CD4-positive, alpha-beta memory T cell (primary cell): ENCODE measurements around the gene HYAL3. TPM values are rescaled to one million over a fixed set of nuclear protein-coding genes. Genes with fewer than 3 reads are reported as not detected.

Experiments
- CTCF ChIA-PET: fragments of 350-600 bp; sonication (Branson Sonifier 250); formaldehyde crosslinking; loops from one replicate; lab custom pipeline; 2021; ENCODE audit warnings: inconsistent platforms; ENCODE audit not compliant: partially characterized antibody; lab: Charles Lee
- POLR2A ChIA-PET: fragments of 350-600 bp; sonication (Branson Sonifier 250); formaldehyde crosslinking; loops from one replicate; lab custom pipeline; 2021; ENCODE audit not compliant: partially characterized antibody; lab: Charles Lee
- DNase-seq, 5 donors: peaks; one replicate each; pipeline versions ENCODE4 v3.0.0 to v3.0.0-alpha.2; 2020 to 2022; ENCODE audit warnings: mixed read lengths in 1 of 5
- H3K27ac ChIP-seq: one replicate; pipeline ENCODE4 v1.7.0; 2013; ENCODE audit warnings: low read depth, low read length
- H3K27me3 ChIP-seq: 2 replicates; pipeline ENCODE4 v1.7.0; 2013; ENCODE audit warnings: mild to moderate bottlenecking, low read length, moderate library complexity; ENCODE audit not compliant: insufficient read depth
- H3K36me3 ChIP-seq: 2 replicates; pipeline ENCODE4 v1.7.0; 2013; ENCODE audit warnings: mild to moderate bottlenecking, low read length, moderate library complexity; ENCODE audit not compliant: insufficient read depth
- H3K4me1 ChIP-seq: 2 replicates; pipeline ENCODE4 v1.7.0; 2013; ENCODE audit warnings: mild to moderate bottlenecking, low read length, moderate library complexity; ENCODE audit not compliant: insufficient read depth
- H3K4me3 ChIP-seq, 2 donors: one replicate each; pipeline ENCODE4 v1.7.0; 2013; ENCODE audit warnings: low read length in 2 of 2, mild to moderate bottlenecking in 1 of 2
- H3K9me3 ChIP-seq, 2 donors: one replicate each; pipeline ENCODE4 v1.7.0; 2013; ENCODE audit warnings: low read length in 2 of 2, control low read depth in 1 of 2; ENCODE audit not compliant: control insufficient read depth in 1 of 2
- H3K27ac Mint-ChIP-seq, 7 donors: one replicate each; pipeline ENCODE4 v1.8.0; 2020 to 2021; ENCODE audit warnings: mixed read lengths in 7 of 7, mild to moderate bottlenecking in 6 of 7, inconsistent platforms in 3 of 7, moderate library complexity in 3 of 7
- H3K27me3 Mint-ChIP-seq, 2 donors: one replicate each; pipeline ENCODE4 v1.8.0; 2020 to 2021; ENCODE audit warnings: mixed read lengths in 2 of 2
- H3K36me3 Mint-ChIP-seq, 2 donors: one replicate each; pipeline ENCODE4 v1.8.0; 2020 to 2021; ENCODE audit warnings: mixed read lengths in 2 of 2, inconsistent platforms in 1 of 2, mild to moderate bottlenecking in 1 of 2
- H3K4me1 Mint-ChIP-seq, 4 donors: one replicate each; pipeline ENCODE4 v1.8.0; 2020 to 2021; ENCODE audit warnings: mixed read lengths in 4 of 4, mild to moderate bottlenecking in 1 of 4
- H3K4me3 Mint-ChIP-seq, 8 donors: one replicate each; pipeline ENCODE4 v1.8.0; 2020 to 2021; ENCODE audit warnings: mixed read lengths in 8 of 8, mild to moderate bottlenecking in 7 of 8, moderate library complexity in 6 of 8, inconsistent platforms in 3 of 8
- H3K9me3 Mint-ChIP-seq, 8 donors: one replicate each; pipeline ENCODE4 v1.8.0; 2020 to 2021; ENCODE audit warnings: mixed read lengths in 8 of 8, mild to moderate bottlenecking in 5 of 8, inconsistent platforms in 3 of 8, moderate library complexity in 1 of 8
- intact Hi-C: fragments of 100-400 bp; cut with micrococcal nuclease; formaldehyde crosslinking; loops from one replicate; pipeline ENCODE4 v1.15.1; 2023
- polyA plus RNA-seq, 2 donors: library from polyadenylated mRNA; unstranded; fragments of 300-500 nt; fragmentation: Illumina TruSeq; gene quantifications; one replicate each; pipeline ENCODE4 v1.2.3, GENCODE V29; 2021
- total RNA-seq, 2 experiments: library from RNA; stranded (reverse); gene quantifications; one replicate each; pipeline ENCODE4 v1.2.3, GENCODE V29; 2021

Gene HYAL3
- total and polyA plus RNA-seq, 4 experiments from 2014 or later, result 4.4 to 7.1 (median 5.3) TPM

GRCh38 chr3:50297896-50298725 lies 1.1 kb downstream of the HYAL3 start:
- Histone ChIP-seq H3K27me3 (no peaks in the 10 kb centered on the region), H3K4me3 (peak overlapping the region; percentile 74 to 85), H3K4me1 (peaks cover 25% of the 10 kb centered on the region), H3K9me3 (no peaks in the 10 kb centered on the region), H3K27ac (peak overlapping the region; percentile 90), H3K36me3 (no peaks in the 10 kb centered on the region)
- intact Hi-C loops, result loop anchor here (2.0 kb wide), 1 partner anchor 31 kb away; the partner anchor contains the start of gene TUSC2
- H3K4me3 Mint-ChIP-seq, result peak overlapping the region; percentile 95 to 100 (median 97)
- DNase-seq, result peak in 2 of 5 donors; percentile 18 to 38
- no peaks in the 10 kb centered on the region for H3K9me3 Mint-ChIP-seq
- peak overlapping the region; percentile 95 to 100 (median 100) for H3K27ac Mint-ChIP-seq
- ChIA-PET CTCF (interaction anchor here (1.0 to 3.8 kb wide), 13 partner anchors 14 to 103 kb away, joined by 3 to 37 read pairs (median 5); partner anchors contain the start of genes GNAI2, HYAL2 and LSMEM2), POLR2A (interaction anchor here (0.8 to 9.2 kb wide), 16 partner anchors 8 to 958 kb away, joined by 3 to 178 read pairs (median 8); partner anchors contain the start of genes CYB561D2, GNAI2, HEMK1 and HYAL2)
- peaks cover 0 to 7% of the 10 kb centered on the region in 2 donors for H3K36me3 Mint-ChIP-seq
- peaks cover 12 to 51% (median 27%) of the 10 kb centered on the region in 4 donors for H3K4me1 Mint-ChIP-seq
- no peaks in the 10 kb centered on the region for H3K27me3 Mint-ChIP-seq

DNA sequence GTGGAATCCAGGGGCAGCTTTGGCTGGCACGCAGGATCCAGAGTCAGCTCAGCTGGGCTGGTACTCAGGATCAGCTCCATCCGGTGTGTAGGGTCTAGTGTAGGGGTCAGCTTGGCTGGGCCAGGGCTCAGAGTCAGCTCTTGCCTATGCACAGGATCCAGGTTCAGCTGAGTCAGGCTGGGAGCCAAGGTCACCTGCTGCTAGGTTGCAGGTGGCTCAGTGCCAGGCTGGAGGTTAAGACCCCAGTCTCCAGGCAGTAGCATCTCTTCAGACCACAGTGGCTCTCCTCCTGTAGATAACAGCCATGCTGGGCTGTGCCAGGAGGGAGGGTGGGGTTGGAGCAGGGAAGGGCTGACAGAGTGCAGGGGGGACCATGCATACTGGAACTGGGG lies 1.8 kb downstream of the HYAL3 start:
- DNase-seq, result peak in 1 of 5 donors; percentile 20
- H3K27ac ChIP-seq, result peak overlapping the region; percentile 90
- Mint-ChIP-seq H3K9me3 (peaks cover 0 to 1% (median 0%) of the 10 kb centered on the region in 8 donors), H3K27me3 (no peaks in the 10 kb centered on the region), H3K4me1 (peaks cover 18 to 58% (median 34%) of the 10 kb centered on the region in 4 donors), H3K27ac (peak overlapping the region; percentile 15 to 100 (median 99)), H3K4me3 (peak overlapping the region in 4 of 8 donors; percentile 17 to 100 (median 98)), H3K36me3 (peaks cover 0 to 7% of the 10 kb centered on the region in 2 donors)
- H3K27me3 ChIP-seq, result no peaks in the 10 kb centered on the region
- no peak overlapping the region for H3K4me3 ChIP-seq
- POLR2A ChIA-PET, result interaction anchor here (0.9 to 9.2 kb wide), 6 partner anchors 10 to 208 kb away, joined by 3 to 178 read pairs (median 4); partner anchors contain the start of genes CYB561D2, HYAL2, NPRL2 and RASSF1
- CTCF ChIA-PET, result interaction anchor here (1.6 to 3.8 kb wide), 6 partner anchors 17 to 51 kb away, joined by 5 to 37 read pairs (median 12); partner anchors contain the start of genes HYAL2 and LSMEM2
- H3K4me1 ChIP-seq, result peaks cover 32% of the 10 kb centered on the region
- H3K36me3 ChIP-seq, result no peaks in the 10 kb centered on the region
- intact Hi-C loops, result no loop called here
- H3K9me3 ChIP-seq, result no peaks in the 10 kb centered on the region

DNA sequence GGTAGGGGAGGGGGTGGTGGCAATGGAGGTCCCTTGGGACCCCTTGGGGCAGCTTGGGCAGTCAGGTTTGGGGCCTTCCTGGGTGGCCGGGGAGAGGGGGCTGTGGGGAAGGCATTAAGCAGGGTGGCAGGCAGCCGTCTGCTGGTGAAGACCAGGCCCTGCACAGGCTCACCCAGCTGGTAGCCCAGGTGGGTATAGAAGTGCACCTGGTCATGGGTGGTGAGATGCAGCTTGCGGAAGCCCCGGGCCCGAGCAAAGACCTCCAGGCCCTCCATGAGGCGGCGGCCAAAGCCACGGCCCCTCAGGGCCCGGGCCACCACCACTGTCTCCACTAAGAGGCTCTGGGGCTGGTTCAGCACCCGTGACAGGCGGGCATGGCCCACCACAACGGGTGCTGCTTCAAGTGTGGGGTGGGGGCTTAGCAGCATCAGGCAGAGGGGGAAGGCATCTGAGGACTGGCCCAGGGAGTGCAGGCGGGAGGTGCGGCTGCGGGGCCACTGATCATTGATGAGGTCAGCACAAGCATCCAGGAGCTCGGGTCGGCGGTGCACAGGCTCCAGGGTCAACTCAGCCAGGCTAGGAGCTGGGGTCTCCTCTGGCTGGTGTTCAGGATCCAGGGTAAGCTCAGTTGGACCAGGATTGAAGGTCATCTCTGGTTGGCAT lies 2.4 kb downstream of the HYAL3 start:
- peaks cover 20 to 61% (median 34%) of the 10 kb centered on the region in 4 donors for H3K4me1 Mint-ChIP-seq
- no peaks in the 10 kb centered on the region for H3K27me3 Mint-ChIP-seq
- no peaks in the 10 kb centered on the region for H3K9me3 ChIP-seq
- H3K27me3 ChIP-seq, result no peaks in the 10 kb centered on the region
- peaks cover 0 to 1% (median 0%) of the 10 kb centered on the region in 8 donors for H3K9me3 Mint-ChIP-seq
- peaks cover 0 to 7% of the 10 kb centered on the region in 2 donors for H3K36me3 Mint-ChIP-seq
- peaks cover 32% of the 10 kb centered on the region for H3K4me1 ChIP-seq
- peak overlapping the region in 2 of 8 donors; percentile 52 to 62 for H3K4me3 Mint-ChIP-seq
- no peak overlapping the region for H3K4me3 ChIP-seq
- intact Hi-C loops, result no loop called here
- peak overlapping the region in 5 of 7 donors; percentile 72 to 100 (median 91) for H3K27ac Mint-ChIP-seq
- DNase-seq, result peak in 1 of 5 donors; percentile 44
- no peaks in the 10 kb centered on the region for H3K36me3 ChIP-seq
- peak overlapping the region; percentile 90 for H3K27ac ChIP-seq
- ChIA-PET POLR2A (interaction anchor here (0.9 to 9.2 kb wide), 5 partner anchors 9 to 54 kb away, joined by 3 to 178 read pairs (median 3); partner anchors contain the start of genes CYB561D2, HYAL2, NPRL2 and RASSF1), CTCF (interaction anchor here (1.6 to 3.8 kb wide), 4 partner anchors 18 to 50 kb away, joined by 5 to 37 read pairs (median 14); partner anchors contain the start of genes HYAL2 and LSMEM2)

GRCh38 chr3:50295553-50296431 lies 3.4 kb downstream of the HYAL3 start:
- peak overlapping the region in 1 of 8 donors; percentile 12 for H3K4me3 Mint-ChIP-seq
- H3K4me3 ChIP-seq, result no peak overlapping the region
- no peaks in the 10 kb centered on the region for H3K27me3 Mint-ChIP-seq
- DNase-seq, result peak in 1 of 5 donors; percentile 15
- H3K9me3 ChIP-seq, result no peaks in the 10 kb centered on the region
- no peaks in the 10 kb centered on the region for H3K36me3 ChIP-seq
- H3K27ac ChIP-seq, result no peak overlapping the region
- no peaks in the 10 kb centered on the region for H3K27me3 ChIP-seq
- H3K4me1 ChIP-seq, result peaks cover 43% of the 10 kb centered on the region
- CTCF ChIA-PET, result no interaction called here
- H3K4me1 Mint-ChIP-seq, result peaks cover 24 to 66% (median 38%) of the 10 kb centered on the region in 4 donors
- intact Hi-C loops, result no loop called here
- peaks cover 0 to 11% of the 10 kb centered on the region in 2 donors for H3K36me3 Mint-ChIP-seq
- H3K9me3 Mint-ChIP-seq, result peaks cover 0 to 1% (median 0%) of the 10 kb centered on the region in 8 donors
- H3K27ac Mint-ChIP-seq, result peak overlapping the region; percentile 41 to 80 (median 65)
- POLR2A ChIA-PET, result interaction anchor here (0.6 to 9.2 kb wide), 4 partner anchors 22 to 693 kb away, joined by 3 to 178 read pairs (median 50); partner anchors contain the start of genes HYAL2 and RASSF1

DNA sequence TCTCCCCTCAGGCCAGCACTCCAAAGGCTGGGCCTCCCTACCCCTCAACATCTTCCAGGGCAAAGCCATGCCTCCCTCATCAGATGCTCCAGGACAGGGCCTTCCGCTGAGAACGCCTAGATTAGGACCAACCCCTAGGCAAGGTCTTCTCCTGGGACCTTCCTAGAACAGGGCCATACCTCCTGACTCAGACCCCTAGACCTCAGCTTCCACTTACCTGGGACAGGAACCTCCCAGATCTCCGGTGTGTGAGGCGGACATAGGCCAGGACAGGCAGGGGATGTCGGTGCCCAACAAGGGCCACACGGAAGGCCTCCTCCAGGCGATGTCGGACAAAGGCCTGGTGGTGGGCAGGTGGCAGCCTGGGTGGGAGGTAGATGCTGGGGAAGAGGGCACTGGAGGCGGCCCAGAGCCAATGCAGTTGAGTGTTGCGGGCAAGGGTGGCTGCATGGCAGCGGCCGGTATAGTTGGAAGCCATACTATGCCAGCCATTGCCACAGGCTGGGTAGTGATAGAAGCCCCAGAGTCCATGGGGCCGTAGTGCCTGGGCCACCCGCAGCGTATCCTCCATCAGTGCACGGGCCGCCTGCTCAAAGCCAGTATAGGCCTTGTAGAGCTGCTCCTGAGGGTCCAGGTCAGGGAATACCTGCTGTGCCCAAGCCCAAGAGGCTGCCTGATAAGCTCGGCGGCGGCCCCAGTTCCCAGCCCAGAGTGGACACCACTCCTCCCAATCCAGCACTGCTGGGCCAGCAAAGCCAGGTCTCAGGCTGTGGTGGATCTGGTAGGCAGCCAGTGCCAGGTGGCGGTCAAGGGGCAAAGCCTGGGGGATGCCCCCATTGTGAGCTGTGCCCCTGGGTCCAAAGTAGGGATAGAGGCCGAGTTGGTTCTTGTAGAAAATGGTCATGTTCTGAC lies 4.5 kb downstream of the HYAL3 start:
- ChIA-PET CTCF (interaction anchor here (1.1 kb wide), 1 partner anchor 29 kb away, joined by 3 read pairs; no protein-coding TSS in a partner anchor), POLR2A (interaction anchor here (0.6 to 9.2 kb wide), 2 partner anchors 43 to 692 kb away, joined by 5 to 178 read pairs; partner anchors contain the start of gene RASSF1)
- peak overlapping the region in 1 of 8 donors; percentile 6 for H3K4me3 Mint-ChIP-seq
- DNase-seq, result peak in 1 of 5 donors; percentile 31
- peaks cover 16 to 56% (median 30%) of the 10 kb centered on the region in 4 donors for H3K4me1 Mint-ChIP-seq
- H3K36me3 Mint-ChIP-seq, result peaks cover 0 to 13% of the 10 kb centered on the region in 2 donors
- peaks cover 7% of the 10 kb centered on the region for H3K36me3 ChIP-seq
- no peak overlapping the region for H3K4me3 ChIP-seq
- no peaks in the 10 kb centered on the region for H3K27me3 Mint-ChIP-seq
- no peak overlapping the region for H3K27ac ChIP-seq
- H3K4me1 ChIP-seq, result peaks cover 38% of the 10 kb centered on the region
- intact Hi-C loops, result no loop called here
- no peaks in the 10 kb centered on the region for H3K27me3 ChIP-seq
- no peaks in the 10 kb centered on the region for H3K9me3 ChIP-seq
- H3K9me3 Mint-ChIP-seq, result peaks cover 0 to 1% (median 0%) of the 10 kb centered on the region in 8 donors
- H3K27ac Mint-ChIP-seq, result peak overlapping the region in 2 of 7 donors; percentile 50 to 77
